Left ventricle myocardium inferior (tissue), 1 donor: Measurements from ENCODE around the gene SETX. TPM values are rescaled to one million over a fixed set of nuclear protein-coding genes. Genes with fewer than 3 reads are reported as not detected.

Source experiments
- DNase-seq: peaks from one replicate; pipeline ENCODE4 v3.0.0-alpha.2; 2020
- H3K27ac ChIP-seq: fragments of 200-600 bp; replicated peaks from 2 replicates; pipeline ENCODE4 v1.8.0; 2021
- H3K27me3 ChIP-seq: fragments of 200-600 bp; 2 replicates; pipeline ENCODE4 v1.8.0; 2021; ENCODE audit warnings: low read depth
- H3K36me3 ChIP-seq: fragments of 200-600 bp; 2 replicates; pipeline ENCODE4 v1.8.0; 2021
- H3K4me1 ChIP-seq: fragments of 200-600 bp; 2 replicates; pipeline ENCODE4 v1.8.0; 2021
- H3K4me3 ChIP-seq: fragments of 200-600 bp; 2 replicates; pipeline ENCODE4 v1.8.0; 2021; ENCODE audit warnings: mild to moderate bottlenecking, moderate library complexity
- H3K9me3 ChIP-seq: fragments of 200-600 bp; replicated peaks from 2 replicates; pipeline ENCODE4 v1.8.0; 2021
- intact Hi-C: fragments of 100-400 bp; cut with micrococcal nuclease; formaldehyde crosslinking; loops from one replicate; pipeline ENCODE4 v1.11.0; 2022
- total RNA-seq: library from RNA; stranded (reverse); fragmentation: NEBNext Ultra II Directional; extraction: Animal tissue kit (Norgen Biotek cat#: 25700); gene quantifications from one replicate; pipeline ENCODE4 v1.2.1, GENCODE V29; 2021
- TF ChIP-seq, protein P1 (sequence below): fragments of 200-600 bp; IDR thresholded peaks from 2 replicates; pipeline ENCODE4 v1.8.0; 2021; ENCODE audit warnings: antibody characterized with exemption, mild to moderate bottlenecking, borderline replicate concordance
- donor health status: DM: no; HTN: yes; CAD: no; lungs with severe emphysema.

Gene SETX
- total RNA-seq, 1 donor from 2014 or later = 23.3 TPM

GRCh38 chr9:132243156-132244074 is 111.4 kb downstream of the SETX start:
- intact Hi-C loops = no loop called here
- TF ChIP-seq, protein P1, sequence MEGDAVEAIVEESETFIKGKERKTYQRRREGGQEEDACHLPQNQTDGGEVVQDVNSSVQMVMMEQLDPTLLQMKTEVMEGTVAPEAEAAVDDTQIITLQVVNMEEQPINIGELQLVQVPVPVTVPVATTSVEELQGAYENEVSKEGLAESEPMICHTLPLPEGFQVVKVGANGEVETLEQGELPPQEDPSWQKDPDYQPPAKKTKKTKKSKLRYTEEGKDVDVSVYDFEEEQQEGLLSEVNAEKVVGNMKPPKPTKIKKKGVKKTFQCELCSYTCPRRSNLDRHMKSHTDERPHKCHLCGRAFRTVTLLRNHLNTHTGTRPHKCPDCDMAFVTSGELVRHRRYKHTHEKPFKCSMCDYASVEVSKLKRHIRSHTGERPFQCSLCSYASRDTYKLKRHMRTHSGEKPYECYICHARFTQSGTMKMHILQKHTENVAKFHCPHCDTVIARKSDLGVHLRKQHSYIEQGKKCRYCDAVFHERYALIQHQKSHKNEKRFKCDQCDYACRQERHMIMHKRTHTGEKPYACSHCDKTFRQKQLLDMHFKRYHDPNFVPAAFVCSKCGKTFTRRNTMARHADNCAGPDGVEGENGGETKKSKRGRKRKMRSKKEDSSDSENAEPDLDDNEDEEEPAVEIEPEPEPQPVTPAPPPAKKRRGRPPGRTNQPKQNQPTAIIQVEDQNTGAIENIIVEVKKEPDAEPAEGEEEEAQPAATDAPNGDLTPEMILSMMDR = no peak
- DNase-seq = no peak
- Histone ChIP-seq H3K4me1 (peaks cover 45% of the 10 kb centered on the region), H3K36me3 (no peaks in the 10 kb centered on the region), H3K27ac (no peak overlapping the region), H3K9me3 (no peaks in the 10 kb centered on the region), H3K27me3 (peaks cover 31% of the 10 kb centered on the region), H3K4me3 (peak overlapping the region; percentile 75)

GRCh38 chr9:132242621-132243155 is 112.1 kb downstream of the SETX start:
- Histone ChIP-seq H3K27ac (peak overlapping the region; percentile 23), H3K9me3 (no peaks in the 10 kb centered on the region), H3K4me3 (peak overlapping the region; percentile 75), H3K4me1 (peaks cover 45% of the 10 kb centered on the region), H3K36me3 (no peaks in the 10 kb centered on the region), H3K27me3 (peaks cover 25% of the 10 kb centered on the region)
- DNase-seq = no peak
- intact Hi-C loops = no loop called here
- TF ChIP-seq, protein P1 = no peak

DNA sequence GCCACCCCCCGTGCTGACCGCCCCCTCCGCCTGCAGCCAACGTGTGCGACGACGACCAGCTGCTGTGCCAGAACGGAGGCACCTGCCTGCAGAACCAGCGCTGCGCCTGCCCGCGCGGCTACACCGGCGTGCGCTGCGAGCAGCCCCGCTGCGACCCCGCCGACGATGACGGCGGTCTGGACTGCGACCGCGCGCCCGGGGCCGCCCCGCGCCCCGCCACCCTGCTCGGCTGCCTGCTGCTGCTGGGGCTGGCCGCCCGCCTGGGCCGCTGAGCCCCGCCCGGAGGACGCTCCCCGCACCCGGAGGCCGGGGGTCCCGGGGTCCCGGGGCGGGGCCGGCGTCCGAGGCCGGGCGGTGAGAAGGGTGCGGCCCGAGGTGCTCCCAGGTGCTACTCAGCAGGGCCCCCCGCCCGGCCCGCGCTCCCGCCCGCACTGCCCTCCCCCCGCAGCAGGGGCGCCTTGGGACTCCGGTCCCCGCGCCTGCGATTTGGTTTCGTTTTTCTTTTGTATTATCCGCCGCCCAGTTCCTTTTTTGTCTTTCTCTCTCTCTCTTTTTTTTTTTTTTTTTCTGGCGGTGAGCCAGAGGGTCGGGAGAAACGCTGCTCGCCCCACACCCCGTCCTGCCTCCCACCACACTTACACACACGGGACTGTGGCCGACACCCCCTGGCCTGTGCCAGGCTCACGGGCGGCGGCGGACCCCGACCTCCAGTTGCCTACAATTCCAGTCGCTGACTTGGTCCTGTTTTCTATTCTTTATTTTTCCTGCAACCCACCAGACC is 112.8 kb downstream of the SETX start:
- H3K36me3 ChIP-seq = no peaks in the 10 kb centered on the region
- DNase-seq = peak; percentile 41
- TF ChIP-seq, protein P1 = no peak
- intact Hi-C loops = no loop called here
- no peaks in the 10 kb centered on the region for H3K9me3 ChIP-seq
- H3K4me3 ChIP-seq = peak overlapping the region; percentile 75
- H3K27me3 ChIP-seq = peaks cover 19% of the 10 kb centered on the region
- H3K27ac ChIP-seq = peak overlapping the region; percentile 23
- peaks cover 50% of the 10 kb centered on the region for H3K4me1 ChIP-seq

DNA sequence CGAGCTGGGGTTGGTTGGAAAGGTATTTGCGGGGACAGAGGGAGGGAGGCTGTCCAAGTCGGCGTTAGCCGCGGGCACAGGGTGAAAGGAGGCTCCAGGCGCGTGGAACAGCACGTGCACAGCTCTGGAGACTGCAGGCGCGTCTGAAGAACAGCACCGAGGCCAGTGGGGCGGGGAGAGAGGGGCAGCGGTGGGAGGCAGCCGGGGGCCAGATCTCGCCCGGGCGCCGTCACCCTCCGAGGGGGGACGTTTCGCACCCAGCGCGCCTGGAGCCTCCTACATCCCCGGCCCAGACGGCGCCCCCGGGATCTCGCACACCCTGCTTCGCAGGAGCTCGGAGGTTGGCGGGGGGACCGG is 113.3 kb downstream of the SETX start:
- peaks cover 15% of the 10 kb centered on the region for H3K27me3 ChIP-seq
- intact Hi-C loops = no loop called here
- H3K4me1 ChIP-seq = peaks cover 55% of the 10 kb centered on the region
- DNase-seq = no peak
- TF ChIP-seq, protein P1 = no peak
- H3K27ac ChIP-seq = peak overlapping the region; percentile 23
- peak overlapping the region; percentile 75 for H3K4me3 ChIP-seq
- no peaks in the 10 kb centered on the region for H3K9me3 ChIP-seq
- H3K36me3 ChIP-seq = no peaks in the 10 kb centered on the region

DNA sequence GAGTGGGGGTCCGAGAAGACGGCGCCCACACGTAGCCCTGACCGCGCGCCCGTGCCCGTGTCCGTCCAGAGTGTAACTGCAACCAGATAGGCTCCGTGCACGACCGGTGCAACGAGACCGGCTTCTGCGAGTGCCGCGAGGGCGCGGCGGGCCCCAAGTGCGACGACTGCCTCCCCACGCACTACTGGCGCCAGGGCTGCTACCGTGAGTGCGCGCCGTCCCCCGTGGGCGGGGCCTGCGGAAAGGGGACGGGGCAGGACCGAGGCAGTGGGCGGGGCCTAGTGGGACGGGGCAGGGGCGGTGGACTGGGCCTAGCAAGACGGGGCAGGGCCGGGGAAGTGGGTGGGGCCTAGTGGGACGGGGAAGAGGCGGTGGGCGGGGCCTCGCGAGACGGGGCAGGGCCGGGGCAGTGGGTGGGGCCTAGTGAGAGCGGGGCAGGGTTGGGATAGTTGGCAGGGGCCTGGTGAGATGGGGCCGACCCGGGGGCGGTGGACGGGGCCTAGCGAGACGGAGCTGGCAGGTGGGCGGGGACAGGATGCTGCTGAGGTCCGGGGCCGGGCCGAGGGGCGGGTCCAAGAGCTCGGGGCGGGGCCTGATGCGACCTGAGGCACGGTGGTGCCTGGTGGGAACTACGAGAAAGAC is 113.8 kb downstream of the SETX start:
- TF ChIP-seq, protein P1 = no peak
- intact Hi-C loops = no loop called here
- DNase-seq = peak; percentile 98
- peaks cover 50% of the 10 kb centered on the region for H3K4me1 ChIP-seq
- no peaks in the 10 kb centered on the region for H3K36me3 ChIP-seq
- H3K4me3 ChIP-seq = peak overlapping the region; percentile 75
- no peaks in the 10 kb centered on the region for H3K9me3 ChIP-seq
- H3K27me3 ChIP-seq = peaks cover 16% of the 10 kb centered on the region
- H3K27ac ChIP-seq = peak overlapping the region; percentile 44
